HT1080 (cell line): ENCODE measurements around the gene KCTD1. TPM values are rescaled to one million over a fixed set of nuclear protein-coding genes. Genes with fewer than 3 reads are reported as not detected.
A peak's percentile ranks its signal among the peaks of the same experiment; 100 is the strongest.

ENCODE experiments used
- DNase-seq: peaks from one replicate; pipeline ENCODE4 v3.0.0-alpha.2; 2015; ENCODE audit warnings: low read depth
- total RNA-seq: library from RNA; depleted of rRNA; stranded (reverse); fragments of >200 nt; shearing (Covaris generic); gene quantifications from 2 replicates; pipeline ENCODE4 v1.2.3, GENCODE V29; 2014

Gene KCTD1
- total RNA-seq, 1 experiment from 2014 or later = 26.5 TPM

DNA sequence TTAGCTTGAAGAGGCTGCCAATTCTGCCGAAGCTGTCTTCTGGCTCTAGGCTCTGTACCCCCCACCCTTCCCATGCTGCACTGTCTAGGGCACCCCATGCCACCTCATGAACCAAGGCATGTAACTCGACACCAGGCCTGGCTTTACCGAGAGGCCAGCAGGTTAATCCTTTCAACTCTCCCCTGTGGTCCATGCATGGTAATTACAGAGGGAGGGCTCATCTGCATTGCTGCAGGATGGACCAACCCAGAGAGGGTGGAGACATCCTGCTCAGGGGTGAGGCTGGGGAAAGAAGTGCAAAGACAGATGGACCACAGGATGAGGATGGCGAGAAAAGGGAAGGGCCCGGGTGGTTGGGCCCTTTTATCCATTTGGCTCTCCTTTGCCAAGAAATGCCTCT is 65.8 kb downstream of the KCTD1 start:
- peak; percentile 74 for DNase-seq

GRCh38 chr18:26480897-26481795 is 67.2 kb downstream of the KCTD1 start:
- peak; percentile 98 for DNase-seq

DNA sequence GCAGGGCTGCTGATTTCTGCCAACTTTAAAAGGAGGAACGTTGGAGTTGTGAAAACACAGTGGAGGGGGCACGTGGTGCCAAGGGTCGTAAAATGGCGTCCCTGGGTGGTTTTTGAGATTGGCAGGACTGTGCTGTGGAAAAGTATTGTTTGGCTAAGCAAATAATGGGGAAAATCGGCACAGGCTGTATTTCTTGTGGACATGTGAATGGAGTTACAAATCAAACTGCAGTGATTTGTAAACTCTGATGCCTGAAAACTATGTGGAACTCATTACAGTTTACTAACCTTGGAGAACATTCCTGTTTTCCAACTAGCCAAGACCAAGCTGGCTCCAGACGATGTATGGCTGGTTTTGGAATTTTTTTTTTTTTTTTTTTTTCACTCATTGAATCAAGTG is 68.7 kb downstream of the KCTD1 start:
- no peak for DNase-seq

DNA sequence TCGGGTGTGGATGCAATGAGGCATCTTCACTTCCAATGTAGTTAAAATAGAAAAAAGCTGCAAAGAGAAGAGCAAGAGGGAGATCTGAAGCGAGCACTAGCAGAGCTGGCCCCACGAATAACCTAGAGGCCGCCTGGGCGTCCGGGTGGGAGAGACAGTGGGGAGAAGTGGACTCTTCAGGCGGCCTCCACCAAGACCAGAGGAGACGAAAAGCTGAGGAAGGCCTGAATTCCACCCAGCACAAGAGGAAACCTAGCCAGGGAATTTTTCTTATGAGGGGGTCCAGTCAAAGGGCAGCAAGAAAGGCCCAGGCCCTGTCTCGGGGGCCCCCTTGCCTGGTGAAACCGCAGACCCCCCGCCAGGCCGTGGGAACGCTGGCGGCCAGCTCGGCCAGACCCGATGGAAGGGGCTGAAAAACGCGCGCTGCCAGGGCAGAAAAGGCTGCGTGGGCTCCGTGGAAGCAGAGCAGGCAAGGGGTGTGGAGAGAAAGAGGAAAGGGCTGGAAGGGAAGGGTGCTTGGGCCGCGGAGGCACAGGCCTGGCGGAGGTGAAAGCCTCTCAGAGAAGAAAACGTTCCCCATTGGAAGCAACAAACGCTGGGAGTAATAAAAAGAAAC is 69.2 kb downstream of the KCTD1 start:
- DNase-seq = no peak

- DNase-seq = peak; percentile 59
Observed at GRCh38 chr18:26477828-26478466, 70.4 kb downstream of the KCTD1 start.

DNA sequence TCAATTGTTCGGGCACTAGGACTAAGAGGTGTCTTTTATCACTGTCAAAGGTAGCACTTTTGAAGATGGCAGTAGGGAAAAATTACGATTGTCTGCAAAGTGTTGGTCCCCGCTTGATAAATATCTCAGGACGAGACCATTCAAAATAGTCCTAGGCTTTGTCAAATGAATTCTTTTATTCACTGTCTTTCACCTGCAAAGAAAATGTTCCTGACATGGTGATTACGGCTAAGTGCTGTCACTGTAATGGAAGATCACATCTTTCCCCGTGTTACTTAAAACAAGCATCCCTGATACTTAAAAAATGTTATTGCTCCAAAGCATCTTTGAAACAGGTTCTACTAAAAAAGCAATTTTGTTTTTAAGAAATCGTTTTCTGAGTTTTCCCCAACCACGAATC is 71.7 kb downstream of the KCTD1 start:
- no peak for DNase-seq

- no peak for DNase-seq
Observed at GRCh38 chr18:26474542-26474941, 73.8 kb downstream of the KCTD1 start.

DNA sequence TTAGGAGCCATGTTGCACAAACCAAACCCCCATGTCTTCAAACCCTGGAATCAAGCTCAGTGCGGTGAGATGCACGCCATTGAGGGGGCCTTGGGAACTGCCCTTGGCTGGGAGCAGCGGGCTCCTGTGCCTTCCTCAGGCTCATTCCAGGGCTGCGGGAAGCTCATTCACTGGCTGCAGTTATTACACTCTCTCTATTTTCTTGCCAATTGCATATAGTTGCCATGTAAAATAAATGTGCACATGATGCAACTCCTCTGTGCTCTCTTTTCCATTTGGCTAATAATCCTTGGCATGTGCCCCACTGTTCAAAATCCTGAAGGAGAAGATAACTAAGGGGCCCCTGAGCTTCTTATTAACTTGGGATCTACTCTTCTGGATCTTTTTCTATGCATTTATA is 74.7 kb downstream of the KCTD1 start:
- DNase-seq = no peak

GRCh38 chr18:26471826-26472225 is 76.5 kb downstream of the KCTD1 start:
- DNase-seq = no peak

DNA sequence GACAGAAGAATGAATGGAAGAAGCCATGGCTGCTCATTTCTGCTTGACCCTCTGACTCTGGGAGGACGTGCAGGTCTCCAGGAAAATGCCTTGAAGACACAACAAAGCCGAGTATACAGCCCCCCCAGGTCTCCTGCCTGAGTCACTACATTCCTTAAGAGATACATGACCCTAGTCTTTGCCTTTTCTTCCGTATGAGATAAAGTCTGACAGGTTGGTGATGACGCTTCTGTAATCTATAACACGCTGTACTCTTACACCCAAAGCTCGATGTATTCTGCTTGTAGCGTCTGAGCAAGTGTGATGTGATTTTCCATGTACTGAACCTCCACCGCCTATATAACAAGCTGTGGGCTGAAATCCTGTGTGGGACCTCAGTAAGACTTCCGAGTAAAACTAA is 77.3 kb downstream of the KCTD1 start:
- peak; percentile 64 for DNase-seq

DNA sequence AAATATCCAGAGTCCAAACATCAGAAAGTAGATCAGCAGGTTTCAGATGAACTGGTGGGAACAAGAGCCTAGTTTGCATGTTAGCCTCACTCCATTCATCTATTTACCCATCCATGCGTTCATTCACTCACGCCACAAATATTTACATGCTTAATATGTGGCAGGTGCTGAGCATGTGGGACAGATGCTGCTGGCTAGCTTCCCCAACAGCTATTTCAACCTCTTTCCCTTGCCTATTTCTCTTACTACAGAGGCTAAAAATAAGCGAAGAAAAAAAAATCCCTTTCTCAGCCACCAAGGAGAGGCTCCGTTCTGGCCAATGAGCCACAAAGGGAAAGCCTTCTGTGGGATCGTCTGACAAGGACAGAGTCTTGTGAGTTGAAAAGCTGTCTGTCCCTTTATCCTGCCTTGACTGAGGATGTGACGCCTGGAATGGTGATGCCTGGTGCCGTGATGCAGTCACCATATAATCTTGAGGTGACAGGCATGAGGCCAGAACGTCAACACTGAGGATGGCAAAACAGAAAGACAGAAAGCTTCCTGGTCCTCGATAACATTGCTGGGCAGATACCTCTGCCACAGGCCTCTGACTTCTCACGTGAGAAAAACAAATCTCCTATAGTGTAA is 78.2 kb downstream of the KCTD1 start:
- DNase-seq = no peak

- peak; percentile 30 for DNase-seq
Observed at GRCh38 chr18:26468931-26469340, 79.4 kb downstream of the KCTD1 start.

DNA sequence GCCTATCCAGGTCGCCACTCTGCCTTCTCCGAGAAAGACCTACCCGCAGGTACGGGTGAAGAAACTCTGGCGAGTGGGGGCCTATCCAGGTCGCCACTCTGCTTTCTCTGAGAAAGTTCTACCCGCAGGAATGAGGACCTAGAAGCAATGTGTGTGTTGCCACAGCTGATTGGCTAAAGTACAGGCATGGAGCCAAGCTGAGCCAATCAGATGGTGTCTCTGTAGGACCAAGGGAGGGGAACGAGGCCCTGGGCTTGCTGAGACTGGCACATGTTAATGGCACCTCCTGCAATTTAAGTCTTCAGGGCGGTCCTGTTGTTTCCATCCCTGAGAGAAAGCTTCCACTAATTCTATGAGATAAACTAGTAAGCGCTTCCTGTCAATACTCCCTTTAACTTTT is 82.3 kb downstream of the KCTD1 start:
- DNase-seq = no peak

DNA sequence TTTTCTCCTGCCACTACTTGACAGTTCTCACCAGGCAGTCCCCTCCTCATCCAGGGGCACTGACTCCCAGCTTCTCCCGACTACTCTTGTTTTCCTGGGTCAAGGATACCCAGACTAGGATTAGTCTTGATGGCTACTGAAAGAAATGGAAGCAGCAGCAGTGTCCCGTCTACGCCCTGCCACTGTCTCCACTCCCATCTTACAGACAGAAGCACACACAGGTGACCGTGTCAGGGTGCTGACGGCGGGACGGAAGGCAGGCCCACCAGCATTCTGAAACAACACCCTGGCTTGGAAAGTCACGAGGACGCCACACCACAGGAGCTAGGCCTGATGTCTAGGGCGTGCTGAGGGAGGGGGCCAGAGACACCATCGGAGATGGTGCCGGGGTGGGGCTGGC is 82.9 kb downstream of the KCTD1 start:
- DNase-seq = no peak

- no peak for DNase-seq
Observed at GRCh38 chr18:26464128-26465011, 84.0 kb downstream of the KCTD1 start.

DNA sequence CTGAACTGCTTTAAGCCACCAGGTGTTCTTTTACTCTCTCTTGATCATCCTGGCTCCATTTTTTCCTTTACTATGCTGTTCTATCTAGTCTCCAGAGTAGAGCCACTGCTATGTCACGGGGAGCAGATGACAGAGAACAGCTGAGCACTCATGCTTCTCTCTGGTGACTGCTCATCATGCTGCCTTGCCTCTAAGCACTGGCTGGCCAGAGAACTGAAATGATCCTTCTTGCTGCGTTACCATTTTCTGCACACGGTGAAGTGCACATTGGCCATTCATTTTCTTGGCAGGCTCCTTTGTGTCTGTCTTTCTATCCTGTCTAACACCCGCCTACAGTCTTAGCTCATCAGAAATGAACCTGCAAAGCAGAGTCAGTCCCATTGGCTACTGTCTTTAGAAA is 86.0 kb downstream of the KCTD1 start:
- DNase-seq = no peak

GRCh38 chr18:26461405-26461804 is 86.9 kb downstream of the KCTD1 start:
- no peak for DNase-seq

DNA sequence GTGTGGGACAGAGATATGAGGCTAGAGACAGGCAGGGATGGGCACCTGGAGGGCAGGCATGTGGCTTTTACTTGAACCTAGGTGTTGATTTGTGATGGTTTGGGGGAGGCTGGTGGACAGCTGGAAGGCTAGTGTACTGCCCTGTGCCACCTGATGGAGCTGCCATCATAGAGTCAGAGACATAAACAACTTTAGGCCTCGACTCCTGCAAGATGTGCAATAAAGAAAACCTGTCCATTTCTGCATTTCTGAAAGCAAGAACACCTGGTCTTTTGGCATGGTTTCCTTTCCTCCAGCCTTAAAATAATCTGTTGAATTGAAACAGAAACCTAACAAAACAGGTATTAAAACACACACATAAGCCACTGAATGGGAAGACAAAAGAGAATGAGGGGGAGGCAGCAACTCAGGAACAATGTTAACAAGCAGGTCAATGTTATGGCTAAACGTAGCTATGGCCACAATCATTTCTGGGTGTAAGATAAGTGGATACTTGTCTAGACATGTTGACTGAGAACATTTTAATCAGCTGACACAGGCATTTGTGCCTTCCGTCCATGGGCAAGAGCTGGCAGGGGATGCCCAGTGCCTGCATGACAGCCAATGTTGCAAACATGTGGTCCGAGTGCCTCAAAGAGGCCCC is 87.8 kb downstream of the KCTD1 start:
- no peak for DNase-seq

DNA sequence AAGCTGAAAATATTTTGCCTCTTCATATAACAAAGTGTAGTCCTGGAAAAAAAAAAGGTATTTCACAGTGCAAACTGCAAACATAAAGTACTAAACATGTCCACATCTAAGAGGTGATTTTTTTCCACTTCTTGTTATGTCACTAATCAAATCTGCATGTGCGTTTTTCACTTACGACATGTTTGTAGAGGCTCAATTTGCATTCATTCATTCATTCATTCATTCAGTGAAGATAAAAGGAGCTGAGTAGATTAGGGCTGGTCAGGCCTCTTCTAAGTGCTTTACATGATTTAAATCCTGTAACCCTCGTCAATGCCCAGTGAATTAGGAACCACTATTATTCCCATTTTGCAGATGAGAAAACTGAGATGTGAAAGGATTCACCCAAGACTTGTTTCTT is 88.5 kb downstream of the KCTD1 start:
- DNase-seq = no peak

GRCh38 chr18:26459340-26459739 is 89.0 kb downstream of the KCTD1 start:
- DNase-seq = no peak
